Bronchial smooth muscle cell (primary cell): ENCODE results near the gene CCL14. TPM values are rescaled to one million over a fixed set of nuclear protein-coding genes. Genes with fewer than 3 reads are reported as not detected.

Experiments
- total RNA-seq: library from RNA; depleted of rRNA; stranded (reverse); fragments of >200 nt; gene quantifications from 2 replicates; pipeline ENCODE4 v1.2.1, GENCODE V29; 2014

Gene CCL14
- total RNA-seq = not detected in 2 replicates

DNA sequence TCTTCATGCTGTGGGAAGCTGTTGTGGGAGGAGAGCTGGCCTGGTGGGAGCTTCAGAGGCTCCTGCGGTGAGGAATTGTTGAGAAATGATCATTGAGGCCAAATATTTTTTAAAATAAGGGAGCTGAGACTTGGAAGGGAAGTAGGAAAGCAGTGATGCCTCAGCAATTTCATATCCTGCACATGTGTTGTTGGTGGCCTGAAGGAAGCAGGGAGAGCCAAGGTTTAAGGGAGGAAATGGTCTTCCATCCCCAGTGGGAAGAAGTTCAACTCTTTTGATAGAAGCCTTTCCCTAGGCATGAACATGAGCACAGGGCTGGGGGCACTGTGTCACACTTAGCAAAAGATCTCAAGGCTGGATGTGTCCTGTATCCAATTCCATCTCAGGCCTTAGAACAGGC is at the start of gene CCL14:
TSS of gene CCL14 (minus strand) at position 87 of the 400 bp plus-strand sequence. CDS start at position 7, 80 bp downstream.

DNA sequence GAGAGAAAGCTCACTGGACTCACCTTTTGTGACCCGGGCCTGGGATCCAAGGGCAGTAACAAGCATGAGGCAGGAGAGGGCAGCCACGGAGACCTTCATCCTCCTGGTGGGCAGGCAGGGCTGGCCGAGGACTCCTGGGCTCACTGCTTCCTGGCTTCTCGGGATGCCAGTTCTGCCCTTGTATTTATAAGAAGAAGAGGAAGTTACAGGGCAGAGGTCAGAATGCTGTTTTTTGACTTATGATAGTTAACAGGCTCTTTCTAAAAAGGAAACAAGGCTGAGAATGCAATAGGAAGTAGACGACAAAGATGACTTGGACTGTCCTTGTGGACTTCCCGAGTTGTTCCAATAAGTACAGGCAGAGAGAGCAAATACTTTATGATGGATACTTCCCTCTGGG is 31.3 kb upstream of the CCL14 start, which contains the start of gene CCL23:
TSS of gene CCL23 (minus strand) at position 174 of the 400 bp plus-strand sequence. CDS start at position 99, 75 bp downstream.

DNA sequence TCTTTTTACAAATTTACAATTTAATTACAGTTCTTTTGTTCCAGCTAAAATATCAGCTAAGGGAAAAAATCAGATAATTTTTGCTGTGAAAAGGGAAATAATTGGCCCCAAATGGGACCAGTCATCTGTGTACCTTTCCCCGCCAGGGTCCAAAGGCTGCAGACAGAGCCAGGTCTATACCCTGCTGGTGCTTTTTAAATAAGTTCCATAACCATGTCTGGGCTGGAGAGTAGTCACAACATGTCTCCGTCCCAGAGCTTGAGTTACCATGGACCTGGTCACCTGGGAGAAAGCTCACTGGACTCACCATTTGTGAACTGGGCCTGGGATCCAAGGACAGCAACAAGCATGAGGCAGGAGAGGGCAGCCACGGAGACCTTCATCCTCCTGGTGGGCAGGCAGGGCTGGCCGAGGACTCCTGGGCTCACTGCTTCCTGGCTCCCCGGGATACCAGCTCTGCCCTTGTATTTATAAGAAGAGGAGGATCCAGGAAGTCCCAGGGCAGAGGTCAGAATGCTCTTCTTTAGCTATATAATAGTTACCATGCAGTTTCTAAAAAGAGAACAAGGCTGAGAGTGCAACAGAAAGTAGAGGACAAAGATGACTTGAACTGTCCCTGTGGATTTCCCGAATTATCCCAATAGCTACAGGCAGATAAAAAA is 14.7 kb upstream of the CCL14 start, which contains the start of gene CCL15:
TSS of gene CCL15 (minus strand) at position 444 of the 662 bp plus-strand sequence. CDS start at position 383, 61 bp downstream.

DNA sequence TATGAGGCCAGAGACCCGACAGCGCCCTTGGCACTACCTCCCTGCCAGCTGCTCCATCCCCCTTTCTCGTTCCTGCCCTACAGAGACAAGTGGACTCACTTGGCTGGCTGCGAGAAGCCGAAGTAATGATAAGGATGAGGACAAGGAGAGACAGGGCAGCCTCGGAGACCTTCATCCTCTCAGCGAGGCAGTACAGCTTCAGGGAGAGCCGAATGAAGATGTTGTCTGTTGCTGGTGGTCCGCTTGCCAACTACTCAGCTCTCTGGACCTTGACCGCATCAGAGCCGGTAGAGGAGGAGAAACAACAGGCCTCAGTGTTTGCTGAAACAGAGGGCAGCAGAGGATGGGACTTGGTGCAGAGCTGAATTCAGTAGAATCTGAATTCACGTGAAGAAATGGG is 5.3 kb downstream of the CCL14 start, which contains the start of gene CCL16:
TSS of gene CCL16 (minus strand) at position 252 of the 400 bp plus-strand sequence. CDS start at position 175, 77 bp downstream.

DNA sequence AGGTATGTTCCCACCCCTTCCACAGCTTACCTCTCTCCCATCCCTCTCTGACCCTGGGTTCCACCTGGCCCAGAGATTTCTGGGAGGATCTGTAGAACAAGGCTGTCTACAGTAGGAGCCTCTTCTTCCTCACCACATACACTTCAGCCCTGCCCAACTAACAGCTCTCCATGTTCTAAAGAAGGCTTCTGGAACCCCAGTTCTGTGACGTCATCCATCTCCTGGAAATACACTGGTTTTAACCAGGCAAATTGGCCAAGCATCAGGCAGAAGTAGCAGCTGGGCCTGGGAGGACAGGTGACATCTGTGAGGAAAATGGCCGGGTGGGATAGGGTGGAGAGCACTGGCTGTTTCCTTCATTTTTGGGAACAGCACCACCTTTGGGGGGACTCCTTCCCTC is 43.0 kb downstream of the CCL14 start, which contains the start of gene LYZL6:
TSS of gene LYZL6 (minus strand) at position 177 of the 400 bp plus-strand sequence. CDS start 4,357 bp downstream, outside the sequence.

Other genes starting within 250 kb of the CCL14 start
- gene GAS2L2, start 233.5 kb downstream of the CCL14 start, total RNA-seq = not detected in 2 replicates
- gene C17orf50, start 225.8 kb downstream of the CCL14 start, total RNA-seq = not detected in 2 replicates
- 1.4 and 1.5 TPM in 2 replicates for gene MMP28, start 191.1 kb downstream of the CCL14 start, total RNA-seq
- gene TAF15, start 177.2 kb downstream of the CCL14 start, total RNA-seq = 46.5 and 64.6 TPM in 2 replicates
- gene HEATR9, start 117.8 kb downstream of the CCL14 start, total RNA-seq = not detected in 2 replicates
- not detected in 2 replicates for gene CCL5, start 106.4 kb downstream of the CCL14 start, total RNA-seq
- gene RDM1, start 56.0 kb downstream of the CCL14 start, total RNA-seq = 0.16 TPM in 1 of 2 replicates, not detected in the other
- not detected in 2 replicates for gene LYZL6, start 43.0 kb downstream of the CCL14 start, total RNA-seq
- gene CCL16, start 5.2 kb downstream of the CCL14 start, total RNA-seq = not detected in 2 replicates
- gene CCL15, start 14.8 kb upstream of the CCL14 start, total RNA-seq = not detected in 2 replicates
- not detected in 2 replicates for gene CCL23, start 31.2 kb upstream of the CCL14 start, total RNA-seq
- not detected in 2 replicates for gene CCL18, start 77.5 kb upstream of the CCL14 start, total RNA-seq
- gene CCL3, start 103.4 kb upstream of the CCL14 start, total RNA-seq = not detected in 2 replicates
- not detected in 2 replicates for gene CCL4, start 117.1 kb upstream of the CCL14 start, total RNA-seq
- gene TBC1D3B, start 189.9 kb upstream of the CCL14 start, total RNA-seq = 2.6 and 3.2 TPM in 2 replicates
- gene CCL3L1, start 210.0 kb upstream of the CCL14 start, total RNA-seq = not detected in 2 replicates
- gene CCL4L2, start 224.3 kb upstream of the CCL14 start, total RNA-seq = 0.17 TPM in 1 of 2 replicates, not detected in the other